GM23338 (cell line): ENCODE results near the gene SLC2A8.

Experiments
- CREB1 ChIP-seq: fragments of 250-450 bp; sonication (Bioruptor Pico); IDR thresholded peaks from 2 replicates; pipeline ENCODE4 v1.5.0; 2020; ENCODE audit warnings: low read depth, mild to moderate bottlenecking, moderate library complexity
- CTCF ChIP-seq, 2 experiments: fragments of 200-600 bp in 1 of 2; sonication (generic) in 1 of 2; conservative IDR thresholded peaks; 2 replicates each; pipeline versions ENCODE4 v1.5.1 to v1.6.1; 2016 to 2017; ENCODE audit warnings: antibody characterized with exemption in 2 of 2, low read depth in 2 of 2, mild to moderate bottlenecking in 2 of 2, moderate library complexity in 1 of 2
- EZH2 ChIP-seq: fragments of 200-600 bp; sonication (generic); IDR thresholded peaks from one replicate; pipeline ENCODE4 v1.8.0; 2017; ENCODE audit warnings: antibody characterized with exemption, mild to moderate bottlenecking, low read depth; ENCODE audit not compliant: unreplicated experiment
- JUNB ChIP-seq: IDR thresholded peaks from one replicate; pipeline ENCODE4 v1.6.1; 2016; ENCODE audit warnings: antibody characterized with exemption; ENCODE audit not compliant: unreplicated experiment
- NANOG ChIP-seq: IDR thresholded peaks from 2 replicates; pipeline ENCODE4 v1.6.1; 2016; ENCODE audit warnings: antibody characterized with exemption, borderline replicate concordance
- POLR2AphosphoS5 ChIP-seq: IDR thresholded peaks from 2 replicates; pipeline ENCODE4 v1.6.1; 2016; ENCODE audit warnings: antibody characterized with exemption, low read depth
- REST ChIP-seq: IDR thresholded peaks from one replicate; pipeline ENCODE4 v1.6.1; 2018; ENCODE audit warnings: antibody characterized with exemption; ENCODE audit not compliant: unreplicated experiment

- TF ChIP-seq CTCF (conservative IDR thresholded peaks at IDR 0.05; ENCODE audit: low read depth in 2 of 2) (no peak), POLR2AphosphoS5 (no peak), REST (no peak), EZH2 (no peak), CREB1 (no peak), NANOG (no peak), JUNB (no peak)
Observed at GRCh38 chr9:127451608-127451857, 54.6 kb downstream of the SLC2A8 start.
